GM13977 (cell line): Measurements from ENCODE around the gene REPIN1.
"Not testable (repeated sequence)": the region's sequence is repeated elsewhere in the genome, so short reads cannot be mapped to it uniquely, and the experiment has no call there.

ENCODE experiments used
- DNase-seq: peaks from one replicate; pipeline ENCODE4 v3.0.0; 2012; ENCODE audit warnings: low spot score
- CTCF ChIP-seq: IDR thresholded peaks from 2 replicates; pipeline ENCODE4 v1.5.1; 2012; ENCODE audit warnings: mild to moderate bottlenecking, control low read depth; ENCODE audit not compliant: insufficient read depth; ENCODE audit errors: extremely low read depth, missing control alignments
- in situ Hi-C: fragments of 300-500 bp; cut with MboI; formaldehyde crosslinking; loops from one replicate; pipeline ENCODE4 v1.12.0; 2022; ENCODE audit warnings: low sequenced_read_pairs, low pct_unique_long_range_greater_than_20kb, mixed read lengths, inconsistent platforms; ENCODE audit not compliant: unreplicated experiment

Gene REPIN1

GRCh38 chr7:150382123-150382843 is 13.7 kb downstream of the REPIN1 start:
- no peak for TF ChIP-seq CTCF
- no peak for DNase-seq
- in situ Hi-C loops: no loop called here

- in situ Hi-C loops: no loop called here
Observed at GRCh38 chr7:150382844-150383225, 14.2 kb downstream of the REPIN1 start.

GRCh38 chr7:150383710-150384397 is 15.2 kb downstream of the REPIN1 start:
- in situ Hi-C loops: no loop called here
- no peak for DNase-seq
- TF ChIP-seq CTCF: no peak

More at GRCh38 chr7:150382844-150383225, 14.2 kb downstream of the REPIN1 start:
- no peak for TF ChIP-seq CTCF
- DNase-seq: no peak

GRCh38 chr7:150384406-150385301 is 16.0 kb downstream of the REPIN1 start:
- in situ Hi-C loops: no loop called here
- DNase-seq: no peak
- TF ChIP-seq CTCF: no peak

GRCh38 chr7:150385302-150385723 is 16.7 kb downstream of the REPIN1 start:
- TF ChIP-seq CTCF: no peak
- in situ Hi-C loops: no loop called here
- no peak for DNase-seq

GRCh38 chr7:150385884-150386283 is 17.3 kb downstream of the REPIN1 start:
- in situ Hi-C loops, DNase-seq: not testable (repeated sequence)
